LNCaP clone FGC (cell line): Measurements from ENCODE around the gene KCMF1.

Experiments used
- DNase-seq: peaks from one replicate; pipeline ENCODE4 v3.0.0-alpha.2; 2011; ENCODE audit warnings: low read depth
- H3K4me3 ChIP-seq: 2 replicates; pipeline ENCODE4 v1.5.1; 2011; ENCODE audit warnings: mild to moderate bottlenecking, low read depth, low read length, control low read depth
- CTCF ChIP-seq: IDR thresholded peaks from 2 replicates; pipeline ENCODE4 v1.5.1; 2012; ENCODE audit warnings: mild to moderate bottlenecking; ENCODE audit not compliant: control insufficient read depth, insufficient read depth; ENCODE audit errors: extremely low read depth

Gene KCMF1

DNA sequence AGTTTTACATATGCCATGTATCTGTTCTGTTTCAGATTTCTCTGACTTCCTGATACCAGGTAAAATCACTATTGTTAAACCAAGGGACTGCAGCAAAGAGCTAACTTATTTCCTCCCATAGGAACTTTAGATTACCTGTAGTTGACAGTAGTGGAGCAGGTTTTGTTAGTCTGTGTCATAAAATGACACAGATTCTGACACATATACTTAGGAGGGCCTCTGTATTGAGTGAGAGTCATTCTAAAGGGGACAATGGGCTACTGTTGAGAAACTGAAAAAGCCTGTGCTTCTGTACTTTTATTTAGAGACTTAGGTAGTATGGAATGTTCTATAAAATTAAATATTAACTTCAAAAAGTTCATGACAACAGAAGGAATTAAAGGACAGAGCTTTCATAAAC, 48.2 kb downstream of the KCMF1 start:
- no peak for TF ChIP-seq CTCF
- no peak overlapping the region for H3K4me3 ChIP-seq
- no peak for DNase-seq

- no peak for DNase-seq
- TF ChIP-seq CTCF = no peak
- H3K4me3 ChIP-seq = no peak overlapping the region
These were observed 51.3 kb downstream of the KCMF1 start for GRCh38 chr2:85022232-85022631.

- no peak for TF ChIP-seq CTCF
- no peak overlapping the region for H3K4me3 ChIP-seq
- DNase-seq = no peak
These were observed 53.5 kb downstream of the KCMF1 start for GRCh38 chr2:85024372-85025047.

- TF ChIP-seq CTCF = no peak
- DNase-seq = peak; percentile 74
These were observed 61.7 kb downstream of the KCMF1 start for GRCh38 chr2:85032621-85033020.

GRCh38 chr2:85033388-85033787, 62.4 kb downstream of the KCMF1 start:
- H3K4me3 ChIP-seq = no peak overlapping the region
- no peak for DNase-seq
- TF ChIP-seq CTCF = no peak

More at GRCh38 chr2:85032621-85033020, 61.7 kb downstream of the KCMF1 start:
- H3K4me3 ChIP-seq = no peak overlapping the region

DNA sequence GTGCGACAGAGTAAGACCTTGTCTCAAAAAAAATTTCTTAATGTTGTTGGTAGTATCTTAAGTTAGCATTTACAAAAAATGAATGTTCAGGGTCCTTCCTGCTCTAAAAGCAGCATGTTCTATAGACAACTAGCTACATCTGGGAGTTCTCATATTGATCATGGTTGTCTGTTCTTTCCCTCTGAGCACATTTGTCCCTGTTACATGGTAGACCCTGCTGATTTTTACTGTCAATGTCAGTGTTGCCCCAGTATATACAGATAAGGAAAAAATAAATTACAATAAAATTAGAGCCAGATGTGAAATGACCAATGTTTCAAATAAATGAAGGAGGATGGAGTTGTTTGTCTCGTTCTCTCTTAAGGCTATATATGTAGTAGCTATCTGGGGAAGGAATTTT, 63.2 kb downstream of the KCMF1 start:
- no peak overlapping the region for H3K4me3 ChIP-seq
- no peak for TF ChIP-seq CTCF
- no peak for DNase-seq

GRCh38 chr2:85037622-85038021, 66.7 kb downstream of the KCMF1 start:
- no peak for TF ChIP-seq CTCF
- H3K4me3 ChIP-seq = no peak overlapping the region
- DNase-seq = no peak
